NCI-H2081 (cell line): ENCODE results near the gene AIFM3.

Source experiments
- DNase-seq, 2 experiments: peaks; one replicate each; lab custom pipeline; 2025; lab: John Stamatoyannopoulos, UW

The AIFM3 gene

DNA sequence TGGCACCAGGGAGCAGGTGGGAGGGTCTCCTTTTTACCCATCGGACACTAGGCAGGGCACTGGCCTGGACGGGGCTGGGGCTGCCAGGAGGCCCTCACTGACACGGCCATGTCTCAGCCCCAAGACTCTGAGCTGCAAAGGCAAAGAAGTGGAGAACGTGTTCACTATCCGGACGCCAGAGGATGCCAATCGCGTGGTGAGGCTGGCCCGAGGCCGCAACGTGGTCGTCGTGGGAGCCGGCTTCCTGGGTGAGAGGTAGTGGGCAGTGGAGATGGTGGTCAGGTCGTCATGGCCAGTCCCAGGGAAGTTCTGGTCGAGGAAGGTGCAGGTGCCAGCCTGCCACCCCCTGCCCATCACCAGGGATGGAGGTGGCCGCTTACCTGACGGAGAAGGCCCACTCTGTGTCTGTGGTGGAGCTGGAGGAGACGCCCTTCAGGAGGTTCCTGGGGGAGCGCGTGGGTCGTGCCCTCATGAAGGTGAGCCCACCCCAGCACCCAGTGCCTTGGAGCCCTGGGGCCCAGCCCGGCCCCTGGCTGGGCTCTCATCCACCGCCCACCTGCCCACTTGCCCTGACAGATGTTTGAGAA is 9.3 kb downstream of the AIFM3 start:
- no peak for DNase-seq

- DNase-seq: no peak
Measured at GRCh38 chr22:20977019-20977418, 10.0 kb downstream of the AIFM3 start.

DNA sequence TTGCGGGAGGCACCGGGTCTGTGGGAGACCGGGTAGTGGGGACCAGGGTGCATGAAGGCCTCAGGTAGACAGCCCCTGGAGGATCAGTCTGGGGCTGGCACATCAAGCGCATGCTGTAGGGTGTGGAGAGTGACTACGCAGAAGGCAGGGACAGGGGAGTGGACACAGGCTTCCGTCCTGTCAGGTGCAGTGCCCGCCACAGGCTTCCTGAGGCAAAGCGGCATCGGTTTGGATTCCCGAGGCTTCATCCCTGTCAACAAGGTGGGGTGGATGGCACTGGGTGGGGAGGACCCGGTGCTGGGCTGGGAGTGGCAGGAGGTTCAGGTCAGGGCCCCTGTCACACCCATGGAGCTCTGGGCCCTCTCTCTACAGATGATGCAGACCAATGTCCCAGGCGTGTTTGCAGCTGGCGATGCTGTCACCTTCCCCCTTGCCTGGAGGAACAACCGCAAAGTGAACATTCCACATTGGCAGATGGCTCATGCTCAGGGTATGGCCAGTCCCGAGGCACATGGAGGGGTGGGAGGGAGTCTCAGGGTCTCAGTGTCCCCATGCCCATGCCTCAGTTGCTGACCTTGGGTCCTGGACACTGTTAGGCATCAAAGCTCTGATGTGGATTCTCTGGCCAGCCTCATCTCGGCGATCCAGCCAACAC is 10.6 kb downstream of the AIFM3 start:
- no peak for DNase-seq

DNA sequence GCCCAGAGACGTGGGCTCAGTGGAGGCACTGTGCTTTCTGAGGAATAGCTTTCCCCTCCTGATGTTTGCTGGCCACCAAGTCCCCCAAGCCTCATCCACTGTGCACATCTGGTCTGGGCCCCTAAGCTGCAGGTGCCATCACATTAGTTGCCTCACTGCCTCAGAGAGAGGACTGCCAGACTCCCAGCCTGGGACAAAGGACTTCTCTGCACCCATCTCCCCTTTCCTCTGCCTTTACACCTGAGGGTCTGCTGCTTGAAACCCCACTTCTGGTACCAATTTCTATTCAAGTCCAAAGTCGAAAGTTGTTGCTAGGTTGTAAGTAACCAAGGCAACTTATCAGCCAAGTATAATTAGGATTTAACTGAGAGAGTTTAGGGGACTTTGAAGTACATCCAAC is 11.4 kb downstream of the AIFM3 start:
- DNase-seq: no peak

DNA sequence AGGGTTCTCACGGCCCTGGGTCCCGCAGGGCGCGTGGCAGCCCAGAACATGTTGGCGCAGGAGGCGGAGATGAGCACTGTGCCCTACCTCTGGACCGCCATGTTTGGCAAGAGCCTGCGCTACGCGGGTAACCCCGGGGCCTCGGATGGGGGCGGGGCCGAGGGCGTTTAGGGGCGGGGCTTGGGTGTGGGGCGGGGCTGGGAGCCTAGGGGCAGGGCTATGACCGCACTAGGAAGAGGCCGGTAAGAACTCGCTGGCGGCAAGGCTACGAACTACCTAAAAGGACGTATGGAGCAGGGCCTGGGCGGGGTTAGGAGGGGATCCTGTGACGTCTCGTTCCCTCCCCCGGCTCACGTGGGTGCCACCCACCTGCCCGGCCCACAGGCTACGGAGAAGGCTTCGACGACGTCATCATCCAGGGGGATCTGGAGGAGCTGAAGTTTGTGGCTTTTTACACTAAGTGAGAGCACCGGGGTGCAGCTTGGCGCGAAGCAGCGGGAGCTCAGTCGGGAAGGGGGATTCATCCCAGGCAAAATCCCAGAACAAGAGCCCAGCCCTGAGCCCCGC is 12.3 kb downstream of the AIFM3 start:
- DNase-seq: no peak

DNA sequence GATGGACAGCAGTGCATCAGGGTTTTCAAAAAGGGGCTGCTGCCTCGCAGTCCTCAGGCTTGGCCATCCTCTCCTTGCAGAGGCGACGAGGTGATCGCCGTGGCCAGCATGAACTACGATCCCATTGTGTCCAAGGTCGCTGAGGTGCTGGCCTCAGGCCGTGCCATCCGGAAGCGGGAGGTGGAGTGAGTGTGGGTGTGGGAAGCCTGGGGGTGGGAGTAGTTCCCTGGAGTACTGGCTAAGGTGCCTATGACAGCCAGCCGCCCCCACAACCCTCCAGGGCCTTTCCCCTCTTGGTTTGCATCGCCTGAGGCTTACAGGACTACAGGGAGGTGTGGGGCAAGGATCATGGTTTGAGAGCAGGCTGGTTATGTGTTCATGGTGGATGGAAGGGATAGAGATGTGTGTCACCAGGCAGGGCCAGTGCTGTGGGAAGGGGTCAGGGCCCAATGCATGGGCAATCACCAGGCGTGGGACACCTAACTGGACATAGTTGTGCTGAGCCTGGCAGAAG is 12.9 kb downstream of the AIFM3 start:
- DNase-seq: no peak

DNA sequence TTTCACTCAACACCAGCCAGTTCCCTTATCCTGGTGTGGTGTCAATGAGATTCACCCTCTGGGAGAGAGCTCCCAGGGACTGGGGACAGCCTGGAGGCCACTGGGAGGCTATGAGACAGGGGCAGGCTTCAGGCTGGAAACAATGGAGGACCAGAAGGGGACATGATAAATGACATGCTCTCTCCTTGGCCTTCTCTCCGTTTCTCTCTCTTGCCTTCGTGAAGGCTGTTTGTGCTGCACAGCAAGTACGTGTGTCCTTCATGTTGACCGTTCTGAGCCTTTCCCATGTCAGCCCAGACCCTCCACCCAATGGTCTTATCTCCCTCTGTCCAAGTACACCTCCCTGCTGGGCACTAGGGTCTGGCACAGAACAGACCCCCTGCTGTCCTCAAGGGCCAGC is 13.5 kb downstream of the AIFM3 start:
- no peak for DNase-seq

- no peak for DNase-seq
Measured at GRCh38 chr22:20980938-20981722, 14.1 kb downstream of the AIFM3 start.

GRCh38 chr22:20981787-20982562 is 14.9 kb downstream of the AIFM3 start, which contains the start of gene LZTR1:
Gene LZTR1 (plus strand): TSS chr22:20982297. CDS start chr22:20982372, 75 bp downstream.
- DNase-seq: peak; percentile 63 to 76

GRCh38 chr22:20982563-20982882 is 15.5 kb downstream of the AIFM3 start:
- DNase-seq: no peak

DNA sequence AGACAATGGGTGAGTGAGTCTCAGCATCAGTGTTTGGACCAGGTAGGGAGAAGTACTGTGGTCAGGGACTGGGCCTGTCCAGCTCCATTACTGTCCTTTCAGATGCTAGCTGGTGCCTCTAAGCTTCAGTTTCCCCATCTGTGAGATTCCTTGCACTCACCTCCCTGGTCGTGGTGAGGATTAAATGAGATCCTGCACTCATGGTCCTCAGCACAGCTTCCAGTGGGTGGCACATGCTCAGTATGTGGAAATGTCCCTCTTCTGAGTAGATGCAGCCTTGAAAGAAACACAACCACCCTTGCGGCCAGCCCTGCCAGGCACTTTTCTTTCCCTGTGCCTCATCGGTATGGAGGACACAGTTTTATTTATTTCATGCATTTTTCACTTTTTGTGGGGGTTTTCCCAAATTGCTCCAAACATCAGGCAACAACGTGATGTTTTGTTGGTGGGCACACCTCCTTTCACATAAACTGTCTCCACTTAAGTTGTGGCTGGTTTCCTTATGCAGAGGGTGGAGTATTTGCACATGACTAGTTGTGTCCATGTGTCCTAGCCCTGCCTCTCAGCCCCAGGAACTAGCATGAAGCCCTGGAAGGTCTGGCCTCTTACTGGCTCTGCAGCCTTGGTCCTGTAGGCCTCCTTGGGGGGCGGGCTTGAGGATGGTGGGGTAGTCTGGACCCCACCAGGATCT is 16.2 kb downstream of the AIFM3 start:
- DNase-seq: no peak

- no peak for DNase-seq
Measured at GRCh38 chr22:20985720-20986119, 18.7 kb downstream of the AIFM3 start.

- no peak for DNase-seq
Measured at GRCh38 chr22:20986365-20986764, 19.3 kb downstream of the AIFM3 start.

DNA sequence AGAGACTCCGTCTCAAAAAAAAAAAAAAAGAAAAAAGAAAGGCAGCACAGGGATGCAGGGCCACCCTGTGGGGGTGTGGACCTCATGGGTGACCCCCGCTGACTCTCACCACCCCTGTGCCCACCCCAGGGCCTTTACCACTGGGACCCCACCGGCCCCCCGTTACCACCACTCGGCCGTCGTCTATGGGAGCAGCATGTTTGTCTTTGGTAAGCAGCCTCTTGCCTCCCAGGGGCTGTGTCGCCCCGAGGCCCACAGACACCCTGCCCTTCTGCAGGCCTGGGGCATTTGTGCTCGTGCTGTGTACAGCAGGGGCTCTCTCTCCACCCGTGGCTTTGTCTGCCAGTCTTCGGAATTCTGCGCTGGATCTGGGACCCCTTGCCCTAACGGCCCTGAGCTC is 20.3 kb downstream of the AIFM3 start:
- DNase-seq: no peak

DNA sequence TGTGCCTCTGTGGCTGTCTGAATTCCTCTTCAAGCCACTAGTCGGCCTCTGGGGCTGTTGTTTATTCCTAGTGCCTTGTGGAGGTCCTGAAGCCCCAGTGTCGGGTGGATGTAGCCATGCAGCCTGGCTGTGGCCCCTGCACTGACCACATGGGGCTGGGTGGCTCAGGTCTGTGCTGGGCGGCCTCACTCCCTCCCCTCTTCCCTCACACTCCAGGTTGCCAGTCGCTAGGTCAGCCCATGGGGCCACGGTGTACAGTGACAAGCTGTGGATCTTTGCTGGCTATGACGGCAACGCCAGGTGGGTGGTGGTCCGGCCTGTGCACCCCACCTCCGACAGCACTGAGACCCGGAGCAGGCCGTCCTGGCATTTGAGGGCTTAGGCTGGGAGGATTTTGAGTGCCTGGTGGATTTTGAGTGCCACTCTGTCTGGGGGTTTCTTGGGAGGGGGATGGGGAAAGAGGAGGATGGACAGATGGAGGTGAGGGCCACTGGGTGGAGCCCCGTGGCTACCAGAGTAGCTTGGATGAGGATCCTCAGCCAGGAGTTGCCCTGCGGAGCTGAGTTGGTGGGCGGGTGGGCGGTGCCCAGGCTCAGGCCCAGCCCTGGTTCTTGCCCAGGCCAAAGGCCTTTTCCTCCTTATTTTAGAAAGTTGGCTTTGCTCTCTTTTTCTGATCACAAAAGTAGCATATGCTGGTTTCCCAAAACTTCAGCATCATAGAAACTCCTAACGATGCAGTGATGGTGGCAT is 21.7 kb downstream of the AIFM3 start:
- DNase-seq: no peak

DNA sequence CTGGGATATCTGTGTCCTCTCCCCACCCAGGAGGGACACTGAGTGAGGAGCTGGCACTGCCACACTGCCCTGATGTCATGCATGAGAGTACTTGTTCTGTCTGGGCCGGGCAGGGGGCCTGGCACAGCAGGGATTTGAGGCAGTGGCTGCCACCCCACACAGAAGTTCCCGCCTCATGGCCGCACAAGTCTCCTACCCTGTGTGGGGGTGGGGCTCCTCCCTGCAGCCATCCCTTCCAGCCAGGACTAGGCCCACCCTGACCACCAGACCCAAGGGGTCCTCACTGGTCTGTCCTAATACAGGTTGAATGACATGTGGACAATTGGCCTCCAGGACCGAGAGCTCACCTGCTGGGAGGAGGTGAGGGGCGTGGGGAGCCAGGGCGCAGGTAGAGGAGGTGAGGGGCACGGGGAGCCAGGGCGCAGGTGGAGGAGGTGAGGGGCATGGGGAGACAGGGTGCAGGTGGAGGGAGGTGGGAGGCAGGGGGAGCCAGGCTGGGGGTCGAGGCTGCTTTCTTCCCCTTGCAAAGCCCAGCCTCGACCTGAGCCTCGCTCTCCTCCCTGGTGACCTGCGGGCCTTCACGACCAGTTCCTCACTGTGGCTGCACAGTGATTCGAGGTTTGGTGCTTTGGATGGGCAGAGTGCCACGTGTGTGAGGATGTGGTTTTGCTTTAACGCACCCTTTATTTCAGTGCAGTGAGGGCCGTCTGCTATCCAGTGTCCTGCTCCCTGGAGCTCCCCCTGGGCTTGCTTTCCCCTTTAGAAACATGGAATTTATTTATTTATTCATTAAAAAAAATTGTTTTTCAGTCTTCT is 22.5 kb downstream of the AIFM3 start:
- DNase-seq: no peak

- DNase-seq: no peak
Measured at GRCh38 chr22:20990184-20991180, 23.4 kb downstream of the AIFM3 start.

DNA sequence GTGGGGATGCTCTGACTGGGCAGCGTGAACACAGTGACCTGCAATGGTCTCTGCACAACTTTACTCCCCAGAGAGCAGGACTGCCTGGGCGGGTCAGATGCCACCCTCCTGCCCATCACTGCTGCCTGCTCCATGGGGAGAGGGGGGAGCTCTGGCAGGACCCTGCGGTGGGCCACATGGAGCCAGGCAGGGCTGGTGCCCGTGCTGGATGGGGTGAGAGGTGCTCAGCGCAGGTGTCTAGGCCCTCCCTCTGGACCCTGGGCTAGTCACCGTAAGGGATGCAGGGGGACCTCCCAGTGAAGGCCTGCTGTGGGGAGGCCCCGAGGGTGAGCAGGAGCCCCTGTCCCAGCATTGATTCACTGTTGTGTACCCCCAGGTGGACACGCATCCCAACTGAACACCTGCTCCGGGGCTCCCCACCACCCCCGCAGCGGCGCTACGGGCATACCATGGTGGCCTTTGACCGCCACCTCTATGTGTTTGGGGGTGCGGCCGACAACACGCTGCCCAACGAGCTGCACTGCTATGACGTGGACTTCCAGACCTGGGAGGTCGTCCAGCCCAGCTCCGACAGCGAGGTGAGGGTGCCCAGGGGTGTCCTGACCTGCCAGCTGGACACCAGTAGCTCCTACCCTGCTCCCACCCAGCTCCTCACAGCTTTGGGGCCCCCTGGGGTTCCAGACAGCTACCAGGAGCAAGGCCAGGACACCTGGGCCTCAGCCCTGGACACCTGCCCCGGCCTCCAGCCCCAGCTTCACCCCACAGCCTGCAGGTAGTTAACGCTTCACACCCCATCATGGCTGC is 24.4 kb downstream of the AIFM3 start:
- DNase-seq: no peak
